ENCODE data around the gene NEUROG1. TPM values are rescaled to one million over a fixed set of nuclear protein-coding genes. Genes with fewer than 3 reads are reported as not detected.

The NEUROG1 gene
- total RNA-seq, 1 donor from 2014 or later: not detected

GRCh38 chr5:135546101-135546500 is 10.3 kb upstream of the NEUROG1 start:
- intact Hi-C loops (cut with DNase I): no loop called here
- Histone ChIP-seq H3K4me1 (peaks cover 6% of the 10 kb centered on the region in 2 donors), H3K9me3 (no peaks in the 10 kb centered on the region), H3K27ac (no peak overlapping the region), H3K36me3 (no peaks in the 10 kb centered on the region), H3K27me3 (peaks cover 7% of the 10 kb centered on the region), H3K4me3 (no peak overlapping the region)
- DNase-seq (ENCODE audit: low spot score in 2 of 2): no peak
- no peak for TF ChIP-seq CTCF (IDR thresholded peaks at IDR 0.05)

DNA sequence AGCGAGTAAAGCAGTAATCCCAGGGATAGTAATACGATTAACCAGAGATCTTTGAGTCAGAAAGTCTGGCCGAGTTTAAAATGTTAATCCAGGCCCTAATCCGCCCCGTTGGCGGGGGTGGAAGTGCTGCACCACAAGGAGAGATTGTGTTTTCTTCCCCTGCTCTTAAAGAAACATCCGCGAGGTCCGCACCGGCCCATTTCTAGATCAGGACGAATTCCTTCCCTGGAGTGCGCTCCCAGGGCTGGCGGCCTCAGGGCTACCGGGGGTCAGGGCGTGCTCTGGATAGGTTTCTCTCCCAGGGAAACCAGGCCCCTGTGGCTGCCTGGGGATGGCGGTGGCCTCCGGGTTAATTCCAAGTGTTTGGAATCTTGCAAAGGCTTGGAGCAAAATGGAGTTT is 9.3 kb upstream of the NEUROG1 start:
- H3K4me1 ChIP-seq: peaks cover 6% of the 10 kb centered on the region in 2 donors
- intact Hi-C loops (cut with DNase I): no loop called here
- no peaks in the 10 kb centered on the region for H3K36me3 ChIP-seq
- TF ChIP-seq CTCF (IDR thresholded peaks at IDR 0.05): no peak
- no peak overlapping the region for H3K4me3 ChIP-seq
- H3K27me3 ChIP-seq: peaks cover 7% of the 10 kb centered on the region
- no peak for DNase-seq (ENCODE audit: low spot score in 2 of 2)
- H3K9me3 ChIP-seq: no peaks in the 10 kb centered on the region
- H3K27ac ChIP-seq: no peak overlapping the region

- TF ChIP-seq CTCF (IDR thresholded peaks at IDR 0.05): no peak
- H3K4me3 ChIP-seq: peak overlapping the region; percentile 52 to 64
- intact Hi-C loops (cut with DNase I): no loop called here
- H3K4me1 ChIP-seq: peaks cover 6% of the 10 kb centered on the region in 2 donors
- no peaks in the 10 kb centered on the region for H3K36me3 ChIP-seq
- no peak for DNase-seq (ENCODE audit: low spot score in 2 of 2)
- H3K27ac ChIP-seq: no peak overlapping the region
- H3K9me3 ChIP-seq: no peaks in the 10 kb centered on the region
- peaks cover 7% of the 10 kb centered on the region for H3K27me3 ChIP-seq
Measured at GRCh38 chr5:135543485-135544304, 7.9 kb upstream of the NEUROG1 start.

DNA sequence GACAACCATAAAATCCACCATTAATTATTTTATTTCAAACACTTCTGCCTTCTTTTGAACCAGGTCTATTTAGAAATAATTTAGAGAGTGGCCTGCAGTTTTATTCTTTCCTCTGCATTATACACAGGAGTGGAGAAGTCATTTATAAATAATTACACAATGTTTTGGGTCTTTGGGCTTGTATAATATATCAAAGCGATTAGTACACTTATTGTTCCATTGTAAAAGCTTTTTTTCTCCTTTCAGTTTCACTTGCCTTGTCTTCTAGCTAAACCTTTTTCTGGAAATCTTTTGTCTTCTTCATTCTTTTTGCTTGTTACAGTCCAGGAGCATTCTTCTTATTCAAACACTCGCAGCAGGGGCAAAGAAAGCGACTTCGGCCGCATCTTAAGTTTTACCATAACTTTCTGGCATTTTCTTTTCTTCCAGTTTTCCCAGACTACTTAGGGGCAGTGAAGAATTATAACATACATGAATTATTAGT is 7.3 kb upstream of the NEUROG1 start:
- intact Hi-C loops (cut with DNase I): no loop called here
- Histone ChIP-seq H3K9me3 (no peaks in the 10 kb centered on the region), H3K4me3 (peak overlapping the region; percentile 52 to 64), H3K27ac (no peak overlapping the region), H3K4me1 (peaks cover 6% of the 10 kb centered on the region in 2 donors), H3K36me3 (no peaks in the 10 kb centered on the region), H3K27me3 (peaks cover 7% of the 10 kb centered on the region)
- no peak for TF ChIP-seq CTCF (IDR thresholded peaks at IDR 0.05)
- peak in 1 of 2 donors; percentile 21 for DNase-seq (ENCODE audit: low spot score in 2 of 2)

- peaks cover 7% of the 10 kb centered on the region for H3K27me3 ChIP-seq
- intact Hi-C loops (cut with DNase I): no loop called here
- peak in 1 of 2 donors; percentile 28 for DNase-seq (ENCODE audit: low spot score in 2 of 2)
- no peak for TF ChIP-seq CTCF (IDR thresholded peaks at IDR 0.05)
- no peak overlapping the region for H3K4me3 ChIP-seq
- H3K27ac ChIP-seq: no peak overlapping the region
- H3K4me1 ChIP-seq: peaks cover 6% of the 10 kb centered on the region in 2 donors
- H3K9me3 ChIP-seq: no peaks in the 10 kb centered on the region
- no peaks in the 10 kb centered on the region for H3K36me3 ChIP-seq
Measured at GRCh38 chr5:135541807-135542502, 6.2 kb upstream of the NEUROG1 start.

Measured in ascending aorta (tissue), 2 donors.